Activated CD4-positive, alpha-beta T cell treated with anti-CD3 and anti-CD28 coated beads for 48 hours (primary cell): Measurements from ENCODE around the gene CRYGC.
"Not testable (repeated sequence)": the region's sequence is repeated elsewhere in the genome, so short reads cannot be mapped to it uniquely, and the experiment has no call there.

Experiments used
- DNase-seq: peaks from one replicate; pipeline ENCODE4 v3.0.0-alpha.2; 2020

CRYGC gene, protein sequence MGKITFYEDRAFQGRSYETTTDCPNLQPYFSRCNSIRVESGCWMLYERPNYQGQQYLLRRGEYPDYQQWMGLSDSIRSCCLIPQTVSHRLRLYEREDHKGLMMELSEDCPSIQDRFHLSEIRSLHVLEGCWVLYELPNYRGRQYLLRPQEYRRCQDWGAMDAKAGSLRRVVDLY

DNA sequence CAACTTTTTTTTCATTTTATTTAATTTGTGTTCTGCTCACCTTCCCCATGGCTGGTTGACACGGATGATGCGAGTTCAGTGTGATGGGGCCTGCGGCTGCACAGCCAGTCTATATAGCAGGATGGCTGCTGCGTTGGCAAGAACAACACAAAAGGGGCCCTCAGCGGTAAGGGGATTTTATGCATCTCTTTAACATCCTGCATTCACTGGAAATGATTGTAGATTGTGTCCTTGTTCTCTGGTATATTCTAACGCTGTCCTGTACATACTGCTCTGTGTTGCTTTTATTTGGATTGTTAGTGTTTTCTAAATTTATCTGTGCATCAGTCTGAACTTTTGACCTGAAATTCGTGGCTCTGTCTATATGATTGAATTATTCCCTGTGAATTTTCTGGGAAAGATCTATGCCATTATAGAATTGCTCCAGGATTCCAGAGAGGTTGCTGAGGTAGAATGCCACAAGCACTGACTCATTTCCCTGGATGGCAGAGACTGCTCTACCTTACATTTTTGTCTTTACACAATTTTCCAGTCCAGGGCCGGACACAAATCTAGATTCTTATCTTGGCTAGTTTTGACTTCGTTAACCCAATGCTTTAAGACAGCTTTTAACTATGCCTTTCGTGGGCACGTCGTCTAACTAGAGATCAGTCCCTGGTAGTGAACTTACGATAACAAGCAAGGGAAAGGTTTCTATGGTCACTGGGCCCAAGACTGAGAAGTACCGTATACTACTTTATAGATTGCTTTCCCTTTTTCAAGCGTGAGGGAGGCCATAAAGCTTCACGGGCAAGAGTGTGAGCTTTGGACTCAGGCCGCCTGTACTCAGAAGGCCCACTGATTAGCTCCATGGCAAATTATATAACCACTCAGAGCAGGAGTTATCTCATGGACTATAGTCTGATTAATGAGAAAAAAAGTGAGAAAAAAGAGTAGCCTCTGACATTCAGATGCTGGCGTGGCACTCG lies at the start of gene CRYGC:
TSS of gene CRYGC (minus strand) at position 85 of the 968 bp plus-strand sequence. CDS start at position 49, 36 bp downstream.
- DNase-seq = no peak

DNA sequence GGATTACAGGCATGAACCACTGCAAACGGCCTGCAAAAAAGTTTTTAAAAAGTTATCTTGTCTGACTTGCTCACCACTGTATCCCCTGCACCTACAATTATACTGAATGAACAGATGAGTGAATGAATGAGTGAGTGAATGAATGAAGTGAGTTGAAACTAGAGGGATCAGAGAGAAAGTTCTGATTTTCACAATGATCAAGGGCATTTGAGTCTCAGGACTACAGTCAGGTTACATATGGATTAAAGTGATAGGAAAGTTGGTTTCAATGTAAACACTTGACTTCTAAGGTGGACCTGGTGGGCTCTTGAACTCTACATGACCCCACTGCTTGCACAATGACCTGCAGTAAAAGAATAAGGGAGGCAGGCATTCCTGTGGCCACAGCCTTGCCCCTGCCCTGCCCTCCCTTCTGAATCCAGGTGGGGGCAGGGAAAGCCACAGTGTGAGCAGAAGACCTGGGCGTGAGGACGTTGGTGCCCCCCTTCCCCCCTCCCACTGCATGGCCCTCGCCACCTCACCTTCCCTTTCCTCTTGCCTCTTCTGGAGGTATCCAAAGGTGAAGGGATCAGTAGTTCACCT lies 49.5 kb upstream of the CRYGC start:
- DNase-seq = no peak

DNA sequence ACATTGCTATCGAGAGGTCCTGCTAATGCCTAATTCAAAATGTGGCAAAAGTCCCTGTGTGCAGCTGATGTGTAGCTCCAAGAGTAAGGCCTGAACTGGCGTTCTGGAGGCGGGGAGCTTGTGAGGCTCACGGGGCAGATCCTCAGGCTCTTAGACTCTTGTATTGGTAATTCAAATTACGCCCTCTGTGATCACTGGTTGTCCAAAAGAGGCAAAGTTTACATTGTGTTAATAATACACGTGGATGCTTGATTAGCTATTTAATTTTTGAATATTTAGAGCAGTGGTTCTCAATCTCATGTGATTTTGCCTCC lies 46.2 kb upstream of the CRYGC start:
- DNase-seq = no peak

DNA sequence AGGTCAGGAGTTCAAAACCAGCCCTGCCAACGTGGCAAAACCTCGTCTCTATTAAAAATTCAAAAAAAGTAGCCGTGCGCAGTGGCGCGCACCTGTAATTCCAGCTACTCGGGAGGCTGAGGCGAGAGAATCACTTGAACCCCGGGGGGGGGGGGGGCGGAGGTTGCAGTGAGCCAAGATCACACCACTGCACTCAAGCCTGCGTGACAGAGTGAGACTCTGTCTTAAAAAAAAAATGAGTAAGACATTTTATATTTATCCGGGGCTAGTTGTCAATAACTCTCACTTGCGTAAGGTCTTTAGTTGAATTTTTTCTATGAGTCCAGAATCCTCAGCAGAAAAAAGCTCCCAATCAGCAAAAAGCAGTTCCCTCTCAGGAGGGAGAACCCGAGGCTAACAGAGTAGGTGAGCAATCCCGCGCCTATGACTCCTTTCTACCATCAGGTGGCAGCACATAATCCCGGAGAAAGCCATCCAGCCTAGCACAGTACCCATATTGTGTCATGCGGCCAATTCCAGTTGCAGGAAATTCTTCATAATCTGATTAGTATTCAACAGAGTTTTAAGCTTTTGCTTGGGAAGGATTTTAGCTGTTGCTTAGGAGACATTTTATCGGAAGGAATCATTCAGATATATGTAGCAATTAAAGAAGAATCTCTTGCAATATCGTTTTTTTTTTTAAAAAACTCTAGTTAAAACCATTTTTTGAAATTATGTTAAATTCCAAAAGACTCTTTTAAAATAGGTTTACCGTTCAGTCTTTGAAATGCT lies 45.6 kb upstream of the CRYGC start:
- peak; percentile 73 for DNase-seq

DNA sequence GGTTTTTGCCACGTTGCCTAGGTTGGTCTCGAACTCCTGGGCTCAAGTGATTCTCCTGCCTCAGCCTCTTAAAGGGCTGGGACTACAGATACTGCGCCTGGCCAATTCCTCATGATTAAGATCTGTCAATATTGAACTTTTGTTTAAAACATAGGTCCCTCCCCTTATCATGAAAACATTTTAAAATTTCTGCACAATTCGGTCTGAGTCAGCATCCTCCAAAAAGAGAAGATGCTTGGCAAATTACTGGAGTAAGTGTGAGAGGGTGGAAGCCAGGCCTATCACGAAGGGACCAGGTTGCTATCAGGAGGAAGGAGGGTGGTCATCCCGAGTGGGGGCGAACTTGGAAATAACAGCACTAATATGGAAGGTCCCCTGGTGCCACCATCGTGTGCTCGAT lies 44.5 kb upstream of the CRYGC start:
- DNase-seq = no peak

DNA sequence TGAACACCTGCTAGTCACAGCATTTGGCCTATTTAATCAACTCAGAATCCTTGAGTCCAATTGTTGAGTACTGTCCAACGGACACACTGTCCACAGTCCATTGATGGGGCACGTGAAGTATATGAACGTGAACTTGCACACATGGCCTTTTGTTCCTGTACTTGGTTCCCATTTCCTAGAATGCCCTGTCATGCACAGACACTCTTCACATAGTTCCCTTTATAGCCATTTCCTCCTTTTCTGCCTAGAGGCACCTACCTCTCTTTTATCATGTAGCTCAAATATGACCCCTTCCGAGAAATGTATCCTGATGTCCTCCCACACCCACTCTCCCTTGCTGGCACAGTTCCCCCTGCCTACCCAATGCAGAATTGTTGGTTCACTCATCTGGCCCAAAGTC lies 42.5 kb upstream of the CRYGC start:
- no peak for DNase-seq

DNA sequence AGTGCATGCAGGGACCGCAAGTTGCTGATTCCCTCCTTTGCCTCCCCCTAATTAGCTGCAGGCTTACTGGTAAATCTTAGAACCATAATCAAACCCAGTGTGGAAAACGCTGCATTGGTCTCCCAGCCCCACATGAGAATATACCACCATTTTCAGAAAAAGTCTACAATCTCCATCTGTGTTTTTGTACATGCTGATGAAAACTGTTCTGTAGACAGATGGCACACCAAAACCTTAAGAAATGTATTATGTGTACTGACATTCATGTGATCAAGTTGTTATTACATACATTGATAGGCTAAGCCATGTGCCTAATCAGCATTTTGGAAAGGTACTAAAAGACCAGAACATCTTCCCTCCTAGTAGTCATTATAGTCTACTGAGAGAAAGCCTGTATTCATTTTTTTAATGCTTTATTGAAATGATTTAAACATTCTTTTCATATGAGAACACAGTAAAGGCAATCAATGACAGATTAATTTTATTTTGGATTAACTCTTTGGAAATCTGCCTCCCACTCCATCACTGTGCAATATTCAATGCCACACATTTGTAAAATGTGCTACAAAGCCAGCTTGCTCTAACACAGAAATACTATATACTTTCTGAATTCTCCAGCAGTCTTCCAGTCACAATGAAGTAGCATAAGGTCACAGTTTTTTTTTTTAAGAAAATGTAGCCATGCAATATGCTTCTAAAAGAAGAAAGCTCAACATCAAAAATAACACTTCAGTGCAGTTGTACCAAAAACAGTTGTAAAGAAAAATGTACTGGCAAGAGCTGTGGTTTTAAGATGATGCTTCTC lies 35.5 kb upstream of the CRYGC start:
- DNase-seq = no peak

DNA sequence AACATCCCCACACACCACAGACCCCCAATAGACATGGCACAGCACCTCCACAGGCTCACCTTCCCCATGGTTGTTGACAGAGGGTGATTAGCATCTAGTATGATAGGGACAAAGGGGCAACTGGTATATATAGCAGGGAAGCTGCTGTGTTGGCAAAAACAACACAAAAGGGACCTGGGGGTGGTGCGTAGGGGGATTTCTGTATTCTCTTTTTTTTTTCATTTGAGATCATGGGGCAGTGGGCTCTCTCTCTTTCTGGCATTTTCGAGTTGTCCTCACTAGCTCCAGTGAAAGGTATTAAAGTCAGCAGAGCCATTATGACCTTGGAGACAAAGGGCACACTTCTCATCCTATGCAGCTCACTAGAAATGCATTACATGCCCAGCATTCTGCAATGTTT lies 33.9 kb upstream of the CRYGC start, which contains the start of gene CRYGA:
TSS of gene CRYGA (minus strand) at position 101 of the 400 bp plus-strand sequence. CDS start at position 68, 33 bp downstream.
- no peak for DNase-seq

DNA sequence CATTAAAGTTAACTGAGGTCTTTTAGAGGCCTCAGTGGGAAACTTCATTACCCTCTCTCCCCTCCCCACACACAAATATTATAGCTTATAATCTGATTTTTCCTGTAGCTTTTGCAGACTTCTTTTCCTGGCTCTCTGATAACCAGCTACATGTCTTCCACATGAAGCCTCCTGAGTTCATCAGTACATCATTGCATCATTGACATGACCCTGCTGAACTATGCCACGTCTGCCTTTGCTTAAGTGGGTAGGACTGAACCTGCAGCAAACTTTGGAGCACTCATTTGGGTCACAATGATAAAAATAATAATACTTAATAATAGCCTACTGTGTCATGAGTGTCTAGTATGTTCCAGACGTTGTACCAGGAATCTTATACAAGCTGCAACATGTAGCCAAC lies 26.8 kb upstream of the CRYGC start:
- no peak for DNase-seq

DNA sequence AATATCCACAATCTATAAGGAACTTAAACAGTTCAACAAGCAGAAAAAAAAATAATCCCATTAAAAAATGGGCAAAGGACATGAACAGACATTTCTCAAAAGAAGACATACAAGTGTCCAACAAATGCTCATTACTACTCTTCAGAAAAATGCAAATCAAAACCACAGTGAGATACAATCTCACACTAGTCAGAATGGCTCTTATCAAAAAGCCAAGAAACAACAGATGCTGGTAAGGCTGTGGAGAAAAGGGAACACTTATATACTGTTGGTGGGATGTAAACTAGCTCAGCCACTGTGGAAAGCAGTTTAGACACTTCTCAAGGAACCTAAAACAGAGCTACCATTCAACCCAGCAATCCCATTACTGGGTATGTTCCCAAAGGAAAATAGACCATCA lies 23.5 kb upstream of the CRYGC start:
- DNase-seq = no peak

DNA sequence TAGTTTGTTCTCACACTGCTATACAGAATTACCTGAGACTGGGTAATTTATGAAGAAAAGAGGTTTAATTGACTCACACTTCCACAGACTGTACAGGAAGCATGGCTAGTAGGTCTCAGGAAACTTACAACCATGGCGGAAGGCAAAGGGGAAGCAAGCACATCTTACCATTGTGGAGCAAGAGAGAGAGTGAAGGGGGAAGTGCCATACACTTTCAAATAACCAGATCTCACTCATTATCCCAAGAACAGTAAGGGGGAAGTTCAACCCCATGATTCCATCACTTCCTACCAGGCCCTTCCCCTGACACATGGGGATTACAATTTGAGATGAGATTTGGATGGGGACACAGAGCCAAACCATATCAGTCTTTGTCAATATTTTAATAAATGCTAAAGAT lies 21.3 kb upstream of the CRYGC start:
- no peak for DNase-seq

DNA sequence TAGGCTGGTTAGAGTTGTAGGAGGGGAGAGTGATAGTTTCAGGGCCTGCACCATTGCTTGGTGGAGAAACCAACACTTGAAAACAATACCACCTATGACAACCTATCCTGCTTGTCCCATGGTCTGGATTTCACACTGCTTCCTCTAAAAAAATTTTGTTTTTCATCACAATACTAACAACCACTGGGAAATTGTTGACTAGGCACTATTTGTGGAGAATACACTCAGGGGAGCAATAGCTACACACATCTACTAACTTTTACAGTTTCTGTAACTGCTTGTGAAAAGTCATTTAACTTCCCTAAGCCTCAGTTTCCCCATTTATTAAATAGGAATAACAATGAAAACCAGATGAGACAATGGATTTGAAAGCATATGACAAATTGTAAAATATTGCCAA lies 20.5 kb upstream of the CRYGC start:
- DNase-seq = no peak

DNA sequence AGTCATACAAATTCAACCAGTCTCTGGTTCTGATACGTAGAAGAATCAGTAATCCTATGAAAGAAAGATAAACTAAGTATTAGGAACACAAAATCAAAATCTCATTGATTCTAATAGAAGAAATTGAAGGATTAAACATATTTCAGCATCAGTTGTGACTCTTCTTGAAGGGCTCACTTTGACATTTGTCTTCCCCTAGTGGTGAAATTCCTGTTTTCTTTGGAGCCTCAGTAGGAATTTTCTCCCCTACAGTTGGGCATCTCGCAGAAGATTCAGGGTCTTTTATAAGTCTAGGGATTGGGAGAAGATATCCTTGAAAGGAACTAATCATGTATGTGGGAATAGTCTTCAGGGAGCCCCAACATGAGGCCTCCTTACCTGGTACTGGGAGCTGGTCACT lies 19.2 kb upstream of the CRYGC start:
- no peak for DNase-seq

DNA sequence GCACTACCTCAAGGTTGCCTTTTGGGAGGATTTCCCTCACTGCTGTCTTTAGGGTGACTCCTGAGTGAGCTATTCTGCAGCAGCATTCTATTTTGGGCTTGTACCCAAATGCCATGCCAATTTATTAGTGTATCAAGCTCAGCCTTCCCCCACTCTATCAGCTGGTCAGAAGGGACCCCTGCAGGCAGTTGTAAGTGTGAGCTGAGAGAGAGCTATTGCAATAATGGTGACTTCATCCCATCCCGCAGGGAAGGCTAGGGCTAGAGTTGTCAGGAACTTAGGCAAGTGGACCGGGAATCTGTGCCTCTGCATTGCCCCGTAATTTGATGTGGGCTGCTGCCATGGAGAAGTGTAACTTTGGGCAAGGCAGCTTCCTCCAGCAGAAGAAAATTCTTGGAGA lies 18.1 kb upstream of the CRYGC start:
- no peak for DNase-seq

DNA sequence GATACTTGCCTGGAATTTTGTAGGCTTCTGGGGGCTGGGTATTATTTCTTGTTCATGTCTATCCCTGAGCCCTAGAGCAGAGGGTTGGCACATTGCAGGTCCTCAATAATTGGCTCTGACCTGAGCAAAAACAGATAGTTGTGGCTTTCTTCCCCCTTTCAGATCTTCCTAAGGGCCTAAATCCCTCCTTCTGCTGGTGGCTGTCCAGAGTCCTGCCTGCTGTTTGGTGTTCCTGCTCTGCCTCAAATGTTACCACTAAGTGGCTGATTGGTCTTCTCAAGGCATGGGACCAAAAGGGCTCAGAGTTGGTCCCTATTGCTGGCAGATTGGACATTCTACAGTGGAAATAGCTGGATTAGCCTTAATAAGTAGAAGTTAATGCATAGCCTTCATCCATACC lies 17.4 kb upstream of the CRYGC start:
- no peak for DNase-seq

DNA sequence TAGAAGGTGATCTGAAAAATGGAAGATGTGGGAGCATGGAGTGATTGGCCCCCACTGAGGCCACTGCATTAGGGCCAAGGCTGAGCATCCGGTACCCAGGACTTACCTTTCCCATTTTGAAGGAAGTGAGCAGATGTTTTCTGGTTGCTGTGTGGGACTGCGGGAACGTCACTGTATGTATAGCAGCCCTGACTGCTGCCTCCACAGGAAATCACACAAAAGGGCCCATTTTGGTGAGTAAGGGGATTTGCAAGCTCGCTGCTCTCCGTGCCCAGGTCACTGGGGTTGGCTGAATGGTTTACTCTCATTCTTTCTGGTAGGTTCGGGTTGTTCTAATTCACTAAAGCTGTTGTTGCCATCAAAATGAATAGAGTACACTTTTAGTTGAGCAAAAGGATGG lies 16.4 kb upstream of the CRYGC start, which contains the start of gene CRYGB:
TSS of gene CRYGB (minus strand) at position 153 of the 400 bp plus-strand sequence. CDS start at position 115, 38 bp downstream.
- no peak for DNase-seq

DNA sequence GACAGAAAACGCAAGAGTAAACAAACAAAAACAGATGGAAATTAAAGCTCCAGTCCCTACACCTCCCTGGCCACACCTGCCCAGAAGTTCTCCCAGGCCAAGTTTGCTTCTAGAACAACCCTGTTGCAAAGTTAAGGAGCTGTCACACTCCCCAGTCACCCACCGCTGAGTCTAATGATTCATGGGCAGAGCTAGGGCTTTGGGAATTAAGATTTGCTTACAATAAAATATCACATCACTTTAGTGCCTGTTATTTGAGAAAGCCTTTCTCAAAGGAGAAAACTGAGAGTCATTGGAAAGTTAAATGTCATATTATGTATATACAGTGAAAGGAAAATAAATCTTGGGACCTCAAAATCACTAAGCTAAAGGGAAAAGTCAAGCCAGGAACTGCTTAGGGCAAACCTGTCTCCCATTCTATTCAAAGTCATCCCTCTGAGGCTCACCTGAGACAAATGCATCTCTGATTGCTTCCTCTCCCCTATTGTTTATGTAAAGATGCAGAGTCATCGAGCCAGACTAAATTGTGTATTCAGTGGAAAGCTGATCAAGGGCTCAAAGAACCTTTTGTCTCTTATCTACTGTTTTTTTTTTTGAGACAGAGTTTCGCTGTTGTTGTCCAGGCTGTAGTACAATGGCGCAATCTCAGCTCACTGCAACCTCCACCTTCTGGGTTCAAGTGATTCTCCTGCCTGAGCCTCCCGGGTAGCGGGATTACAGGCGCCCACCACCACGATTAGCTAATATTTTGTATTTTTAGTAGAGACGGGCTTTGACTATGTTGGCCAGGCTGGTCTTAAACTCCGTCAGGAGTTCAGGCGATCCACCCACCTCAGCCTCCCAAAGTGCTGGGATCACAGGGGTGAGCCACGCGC lies 13.5 kb upstream of the CRYGC start:
- no peak for DNase-seq

DNA sequence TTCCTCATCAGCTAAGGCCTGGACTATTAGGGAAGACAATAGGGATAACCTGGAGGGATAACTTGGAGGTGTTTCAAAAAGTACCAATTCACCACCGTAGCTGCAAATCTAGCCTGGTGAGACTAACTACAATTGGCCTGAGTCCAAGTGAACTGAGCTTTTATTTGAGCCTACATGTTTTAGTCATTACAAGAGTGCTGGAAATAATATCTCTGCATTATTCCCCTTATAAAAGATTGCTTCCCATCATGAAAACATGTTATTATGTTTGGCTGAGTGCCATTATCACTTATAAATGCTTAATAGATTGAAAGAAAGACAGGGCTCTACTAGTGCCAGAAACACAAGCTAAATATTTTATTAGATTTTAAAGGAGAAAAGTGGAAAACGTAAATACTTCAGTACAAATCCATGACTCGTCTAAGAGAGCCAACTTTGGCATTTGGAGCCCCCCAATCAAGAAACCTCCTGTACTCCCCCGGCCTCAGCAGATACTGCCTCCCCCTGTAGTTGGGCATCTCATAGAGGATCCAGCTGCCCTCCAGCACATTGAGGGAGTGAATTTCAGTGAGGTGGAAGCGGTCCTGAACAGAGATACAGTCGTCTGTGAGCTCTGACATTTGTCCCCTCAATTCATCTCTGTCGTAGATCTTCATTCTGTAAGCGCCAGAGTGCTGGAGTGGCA lies 12.8 kb upstream of the CRYGC start:
- DNase-seq = no peak

DNA sequence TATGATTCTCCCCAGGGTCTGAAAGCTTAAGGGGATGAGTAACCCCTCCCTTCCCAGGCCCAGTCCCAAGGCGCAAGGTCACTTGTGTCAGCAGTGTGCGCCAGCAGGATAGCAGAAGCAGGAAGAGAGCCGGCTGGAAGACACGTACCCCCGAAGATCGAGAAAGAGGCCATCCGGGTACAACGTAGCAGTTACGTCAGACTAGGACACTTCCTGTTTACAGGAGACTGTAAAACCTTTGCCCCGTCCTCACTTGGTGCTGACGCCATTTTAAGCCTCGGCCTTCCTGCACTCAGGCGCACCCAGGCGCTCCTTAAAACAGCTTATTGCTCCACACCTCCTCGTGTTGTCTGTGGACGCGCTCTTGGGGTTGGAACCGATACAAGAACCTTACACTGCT lies 9.8 kb upstream of the CRYGC start:
- no peak for DNase-seq

DNA sequence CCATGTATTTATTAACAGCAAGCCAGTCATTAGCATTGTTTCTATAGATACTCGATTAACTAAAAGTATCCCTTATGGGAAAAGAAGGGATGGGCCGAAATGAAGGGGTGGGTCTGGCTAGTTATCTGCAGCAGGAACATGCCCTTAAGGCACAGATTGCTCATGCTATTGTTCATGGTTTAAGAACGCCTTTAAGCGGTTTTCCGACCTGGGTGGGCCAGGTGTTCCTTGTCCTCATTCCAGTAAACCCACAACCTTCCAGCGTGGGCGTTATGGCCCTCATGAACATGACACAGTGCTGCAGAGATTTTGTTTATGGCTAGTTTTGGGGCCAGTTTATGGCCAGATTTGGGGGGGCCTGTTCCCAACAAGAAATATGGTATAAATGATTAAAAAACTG lies 8.7 kb upstream of the CRYGC start:
- DNase-seq = not testable (repeated sequence)

DNA sequence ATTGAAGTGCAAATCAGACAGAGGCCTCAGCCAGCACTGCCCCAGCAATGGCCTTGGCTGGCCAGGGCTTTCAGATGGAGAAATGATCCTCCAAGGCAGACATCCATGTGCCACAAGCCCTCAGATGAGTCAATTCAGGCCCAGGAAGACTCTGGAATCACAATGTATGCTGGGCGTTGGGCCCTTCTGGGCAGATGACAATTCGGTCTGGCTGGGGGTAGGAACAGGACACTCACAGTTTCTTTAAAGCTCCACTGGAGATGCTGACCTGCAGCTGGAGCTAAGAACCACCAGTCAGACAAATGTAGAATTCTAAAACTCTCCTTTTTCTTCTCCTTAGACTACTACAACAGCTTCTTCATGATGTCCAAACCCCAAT lies 7.1 kb upstream of the CRYGC start:
- DNase-seq = no peak
